PC-9 (cell line): Measurements from ENCODE around the gene CTSW. TPM values are rescaled to one million over a fixed set of nuclear protein-coding genes. Genes with fewer than 3 reads are reported as not detected.

Experiments
- BruUV-seq: library from RNA; stranded (reverse); fragments of 400-500 nt; replicated peaks from 2 replicates; lab custom pipeline; 2021; lab: Mats Ljungman, UMichigan
- CTCF ChIA-PET: fragments of 300-600 bp; sonication (Branson Sonifier 250); formaldehyde crosslinking; loops from one replicate; lab custom pipeline; 2022; ENCODE audit warnings: antibody characterized with exemption; lab: Charles Lee
- POLR2A ChIA-PET: fragments of 300-600 bp; sonication (Branson Sonifier 250); formaldehyde crosslinking; loops from one replicate; lab custom pipeline; 2022; ENCODE audit warnings: antibody characterized with exemption; ENCODE audit not compliant: unreplicated experiment; lab: Charles Lee
- DNase-seq, 2 experiments: peaks; one replicate each; pipeline versions ENCODE4 v3.0.0 to v3.0.0-alpha.2; 2015 to 2022; ENCODE audit warnings: mixed read lengths in 1 of 2
- H2AFZ ChIP-seq: fragments of 200-600 bp; sonication (generic); 2 replicates; pipeline ENCODE4 v1.8.1; 2017; ENCODE audit warnings: antibody characterized with exemption
- H3F3A ChIP-seq: fragments of 200-600 bp; sonication (generic); 2 replicates; pipeline ENCODE4 v1.8.1; 2017; ENCODE audit warnings: antibody characterized with exemption, mild to moderate bottlenecking, low read depth; ENCODE audit not compliant: insufficient read depth
- H3K27ac ChIP-seq: fragments of 200-600 bp; sonication (generic); 2 replicates; pipeline ENCODE4 v1.6.1; 2016; ENCODE audit warnings: mixed run types
- H3K27me3 ChIP-seq: fragments of 200-600 bp; sonication (generic); 2 replicates; pipeline ENCODE4 v1.6.1; 2016; ENCODE audit warnings: low read depth, mixed run types; ENCODE audit not compliant: insufficient read depth
- H3K36me3 ChIP-seq: fragments of 200-600 bp; sonication (generic); 2 replicates; pipeline ENCODE4 v1.6.1; 2016; ENCODE audit warnings: low read depth, mixed run types
- H3K4me1 ChIP-seq: fragments of 200-600 bp; sonication (generic); replicated peaks from 2 replicates; pipeline ENCODE4 v1.6.1; 2016; ENCODE audit warnings: mixed run types; ENCODE audit not compliant: insufficient read depth
- H3K4me2 ChIP-seq: fragments of 200-600 bp; sonication (generic); 2 replicates; pipeline ENCODE4 v1.6.1; 2017; ENCODE audit warnings: mixed run types
- H3K4me3 ChIP-seq: fragments of 200-600 bp; sonication (generic); 2 replicates; pipeline ENCODE4 v1.6.1; 2016; ENCODE audit warnings: mixed run types
- H3K79me2 ChIP-seq: fragments of 200-600 bp; sonication (generic); 2 replicates; pipeline ENCODE4 v1.6.1; 2017; ENCODE audit warnings: low read depth, mixed run types
- H3K9me2 ChIP-seq: fragments of 200-600 bp; sonication (generic); 2 replicates; pipeline ENCODE4 v1.8.1; 2017; ENCODE audit warnings: mild to moderate bottlenecking; ENCODE audit not compliant: insufficient read depth
- H3K9me3 ChIP-seq: fragments of 200-600 bp; sonication (generic); 2 replicates; pipeline ENCODE4 v1.8.1; 2016; ENCODE audit warnings: low read depth; ENCODE audit not compliant: insufficient read depth
- H4K20me1 ChIP-seq: fragments of 200-600 bp; sonication (generic); 2 replicates; pipeline ENCODE4 v1.8.1; 2017; ENCODE audit not compliant: insufficient read depth
- EZH2 ChIP-seq: fragments of 200-600 bp; sonication (generic); IDR thresholded peaks from 2 replicates; pipeline ENCODE4 v1.8.0; 2017; ENCODE audit warnings: antibody characterized with exemption, low read depth
- intact Hi-C: fragments of 100-400 bp; cut with micrococcal nuclease; formaldehyde crosslinking; loops from one replicate; pipeline ENCODE4 v1.10.0; 2022; ENCODE audit not compliant: unreplicated experiment
- total RNA-seq: library from RNA; stranded (reverse); gene quantifications from 2 replicates; pipeline ENCODE4 v1.2.3, GENCODE V29; 2021
- TF ChIP-seq, protein P1 (sequence below): fragments of 200-600 bp; sonication (generic); conservative IDR thresholded peaks from 2 replicates; pipeline ENCODE4 v1.6.1; 2017; ENCODE audit warnings: mixed run types, antibody characterized with exemption, mild to moderate bottlenecking, moderate library complexity

The CTSW gene
- total RNA-seq, 1 experiment from 2014 or later = not detected

GRCh38 chr11:65921876-65922275, 42.2 kb downstream of the CTSW start:
- BruUV-seq = no TSS peak
- peaks cover 6% of the 10 kb centered on the region; the same call in 1 of the 2 replicates for H3K36me3 ChIP-seq
- no peaks in the 10 kb centered on the region for H3K9me3 ChIP-seq
- H2AFZ ChIP-seq = no peak overlapping the region
- peaks cover 30% of the 10 kb centered on the region; the same call in 1 of the 2 replicates for H3F3A ChIP-seq
- H3K27me3 ChIP-seq = no peaks in the 10 kb centered on the region
- H3K27ac ChIP-seq = no peak overlapping the region
- CTCF ChIA-PET = interaction anchor here (0.5 kb wide), 1 partner anchor 18 kb away, joined by 9 read pairs; no protein-coding TSS in a partner anchor
- DNase-seq = no peak
- TF ChIP-seq EZH2 = no peak
- TF ChIP-seq, protein P1, sequence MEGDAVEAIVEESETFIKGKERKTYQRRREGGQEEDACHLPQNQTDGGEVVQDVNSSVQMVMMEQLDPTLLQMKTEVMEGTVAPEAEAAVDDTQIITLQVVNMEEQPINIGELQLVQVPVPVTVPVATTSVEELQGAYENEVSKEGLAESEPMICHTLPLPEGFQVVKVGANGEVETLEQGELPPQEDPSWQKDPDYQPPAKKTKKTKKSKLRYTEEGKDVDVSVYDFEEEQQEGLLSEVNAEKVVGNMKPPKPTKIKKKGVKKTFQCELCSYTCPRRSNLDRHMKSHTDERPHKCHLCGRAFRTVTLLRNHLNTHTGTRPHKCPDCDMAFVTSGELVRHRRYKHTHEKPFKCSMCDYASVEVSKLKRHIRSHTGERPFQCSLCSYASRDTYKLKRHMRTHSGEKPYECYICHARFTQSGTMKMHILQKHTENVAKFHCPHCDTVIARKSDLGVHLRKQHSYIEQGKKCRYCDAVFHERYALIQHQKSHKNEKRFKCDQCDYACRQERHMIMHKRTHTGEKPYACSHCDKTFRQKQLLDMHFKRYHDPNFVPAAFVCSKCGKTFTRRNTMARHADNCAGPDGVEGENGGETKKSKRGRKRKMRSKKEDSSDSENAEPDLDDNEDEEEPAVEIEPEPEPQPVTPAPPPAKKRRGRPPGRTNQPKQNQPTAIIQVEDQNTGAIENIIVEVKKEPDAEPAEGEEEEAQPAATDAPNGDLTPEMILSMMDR = no peak
- H3K79me2 ChIP-seq = peaks cover 32% of the 10 kb centered on the region
- H3K4me1 ChIP-seq = peaks cover 24% of the 10 kb centered on the region
- H3K4me3 ChIP-seq = no peak overlapping the region
- intact Hi-C loops = no loop called here
- POLR2A ChIA-PET = interaction anchor here (0.6 kb wide), 1 partner anchor 50 kb away, joined by 3 read pairs; no protein-coding TSS in a partner anchor
- no peaks in the 10 kb centered on the region for H3K9me2 ChIP-seq
- no peaks in the 10 kb centered on the region for H4K20me1 ChIP-seq
- H3K4me2 ChIP-seq = no peak overlapping the region

DNA sequence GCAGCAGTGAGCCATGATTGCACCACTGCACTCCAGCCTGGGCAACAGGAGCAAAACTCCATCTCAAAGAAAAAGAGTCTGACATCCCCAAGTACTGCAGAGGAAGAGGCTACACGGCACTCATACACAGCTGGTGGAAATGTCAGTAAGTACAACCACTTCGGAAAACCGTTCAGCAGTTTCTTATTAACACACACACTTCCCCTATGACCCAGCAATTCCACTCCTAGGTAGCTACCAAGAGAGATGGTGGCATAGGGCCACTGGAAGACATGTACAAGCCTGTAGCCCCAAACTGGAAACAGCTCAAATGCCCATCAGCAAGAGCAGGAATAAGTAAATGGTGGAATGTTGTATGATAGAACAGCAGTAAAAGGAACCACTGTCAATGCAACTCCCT, 42.9 kb downstream of the CTSW start:
- H3K9me3 ChIP-seq = no peaks in the 10 kb centered on the region
- no peaks in the 10 kb centered on the region for H3K27me3 ChIP-seq
- TF ChIP-seq EZH2 = no peak
- TF ChIP-seq, protein P1 = no peak
- peaks cover 17% of the 10 kb centered on the region for H3K4me1 ChIP-seq
- H2AFZ ChIP-seq = no peak overlapping the region
- no peaks in the 10 kb centered on the region for H3K9me2 ChIP-seq
- H3K4me2 ChIP-seq = no peak overlapping the region
- peaks cover 24% of the 10 kb centered on the region; the same call in 1 of the 2 replicates for H3F3A ChIP-seq
- intact Hi-C loops = no loop called here
- no peak overlapping the region for H3K4me3 ChIP-seq
- no peak overlapping the region for H3K27ac ChIP-seq
- POLR2A ChIA-PET = no interaction called here
- peaks cover 25% of the 10 kb centered on the region for H3K79me2 ChIP-seq
- peaks cover 6% of the 10 kb centered on the region; the same call in 1 of the 2 replicates for H3K36me3 ChIP-seq
- DNase-seq = no peak
- CTCF ChIA-PET = no interaction called here
- no peaks in the 10 kb centered on the region for H4K20me1 ChIP-seq
- no TSS peak for BruUV-seq

DNA sequence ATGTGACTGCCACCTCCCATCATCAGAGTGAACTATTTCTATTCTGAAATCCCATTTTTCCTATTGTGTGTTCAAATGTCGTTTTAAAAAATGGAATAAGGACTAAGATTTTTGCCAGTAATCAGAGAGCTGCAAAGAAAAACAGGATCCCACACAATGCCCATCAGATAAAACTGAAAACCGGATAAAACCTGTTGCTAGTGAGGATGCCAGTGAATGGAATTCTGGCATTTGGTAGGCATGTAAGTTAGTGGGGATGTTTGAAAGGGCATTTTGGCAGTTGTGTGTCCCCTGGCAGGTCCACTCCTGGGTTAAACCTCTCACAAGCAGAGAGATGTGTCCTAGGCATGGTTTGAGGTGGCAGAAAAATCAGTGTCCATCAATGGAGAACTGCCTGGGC, 45.8 kb downstream of the CTSW start:
- no peak for TF ChIP-seq EZH2
- TF ChIP-seq, protein P1 = no peak
- ChIA-PET POLR2A (interaction anchor here (0.5 kb wide), 1 partner anchor 11 kb away, joined by 11 read pairs; no protein-coding TSS in a partner anchor), CTCF (no interaction called here)
- peaks cover 6% of the 10 kb centered on the region; the same call in 1 of the 2 replicates for H3K36me3 ChIP-seq
- H3K9me3 ChIP-seq = no peaks in the 10 kb centered on the region
- H3K27ac ChIP-seq = no peak overlapping the region
- intact Hi-C loops = no loop called here
- DNase-seq = no peak
- H3K4me2 ChIP-seq = no peak overlapping the region
- no peak overlapping the region for H3K4me3 ChIP-seq
- H3K4me1 ChIP-seq = peaks cover 6% of the 10 kb centered on the region
- BruUV-seq = no TSS peak
- no peaks in the 10 kb centered on the region for H3K27me3 ChIP-seq
- H3K9me2 ChIP-seq = no peaks in the 10 kb centered on the region
- H4K20me1 ChIP-seq = no peaks in the 10 kb centered on the region
- H2AFZ ChIP-seq = no peak overlapping the region
- H3K79me2 ChIP-seq = peaks cover 5% of the 10 kb centered on the region
- peaks cover 20% of the 10 kb centered on the region; the same call in 1 of the 2 replicates for H3F3A ChIP-seq
